Liver (tissue), 9 donors: Measurements from ENCODE around the gene SPATA31D4. TPM values are rescaled to one million over a fixed set of nuclear protein-coding genes. Genes with fewer than 3 reads are reported as not detected.
"Not testable (repeated sequence)": the region's sequence is repeated elsewhere in the genome, so short reads cannot be mapped to it uniquely, and the experiment has no call there.

ENCODE experiments used
- DNase-seq: peaks from one replicate; pipeline ENCODE4 v3.0.0-alpha.2; 2017; ENCODE audit warnings: low spot score
- H3K27ac ChIP-seq, 2 donors: one replicate each; pipeline ENCODE4 v1.7.0; 2013; ENCODE audit warnings: inconsistent platforms in 2 of 2, low read length in 2 of 2, control low read depth in 1 of 2, low read depth in 1 of 2, mild to moderate bottlenecking in 1 of 2
- H3K27me3 ChIP-seq, 4 donors: one replicate each; pipeline versions ENCODE4 v1.6.1 to v1.7.0; 2013; ENCODE audit warnings: low read length in 3 of 4, inconsistent platforms in 1 of 4, mild to moderate bottlenecking in 1 of 4, moderate library complexity in 1 of 4; ENCODE audit not compliant: control insufficient read depth in 4 of 4, insufficient read depth in 4 of 4
- H3K36me3 ChIP-seq, 4 donors: one replicate each; pipeline versions ENCODE4 v1.6.1 to v1.7.0; 2013; ENCODE audit warnings: low read length in 3 of 4, mild to moderate bottlenecking in 3 of 4, low read depth in 1 of 4, moderate library complexity in 1 of 4; ENCODE audit not compliant: control insufficient read depth in 4 of 4, insufficient read depth in 3 of 4
- H3K4me1 ChIP-seq, 4 donors: one replicate each; pipeline versions ENCODE4 v1.6.1 to v1.7.0; 2013; ENCODE audit warnings: low read length in 3 of 4, mild to moderate bottlenecking in 3 of 4, moderate library complexity in 1 of 4; ENCODE audit not compliant: control insufficient read depth in 4 of 4, insufficient read depth in 4 of 4
- H3K4me3 ChIP-seq, 3 donors: one replicate each; pipeline versions ENCODE4 v1.6.1 to v1.7.0; 2013; ENCODE audit warnings: low read length in 3 of 3, control low read depth in 1 of 3, low read depth in 1 of 3, mild to moderate bottlenecking in 1 of 3
- H3K9ac ChIP-seq, 2 donors: one replicate each; pipeline ENCODE4 v1.7.0; 2013; ENCODE audit warnings: low read length in 2 of 2, mild to moderate bottlenecking in 2 of 2, moderate library complexity in 2 of 2, control low read depth in 1 of 2, low read depth in 1 of 2
- H3K9me3 ChIP-seq, 4 donors: one replicate each; pipeline versions ENCODE4 v1.6.1 to v1.7.0; 2013; ENCODE audit warnings: low read length in 3 of 4; ENCODE audit not compliant: control insufficient read depth in 4 of 4
- EGR1 ChIP-seq, 2 donors: IDR thresholded peaks; 2 replicates each; pipeline ENCODE4 v1.6.1; 2016 to 2018; ENCODE audit warnings: antibody characterized with exemption in 2 of 2, low read depth in 2 of 2
- GABPA ChIP-seq, 2 donors: IDR thresholded peaks in 1 of 2; conservative IDR thresholded peaks in 1 of 2; 2 replicates each; pipeline ENCODE4 v1.6.1; 2016; ENCODE audit warnings: antibody characterized with exemption in 2 of 2, mild to moderate bottlenecking in 1 of 2, moderate library complexity in 1 of 2
- HNF4A ChIP-seq, 2 donors: conservative IDR thresholded peaks; 2 replicates each; pipeline ENCODE4 v1.6.1; 2016; ENCODE audit warnings: antibody characterized with exemption in 2 of 2, mild to moderate bottlenecking in 2 of 2
- JUND ChIP-seq, 2 donors: IDR thresholded peaks; 2 replicates each; pipeline ENCODE4 v1.6.1; 2016; ENCODE audit warnings: antibody characterized with exemption in 2 of 2
- MAX ChIP-seq: IDR thresholded peaks from 2 replicates; pipeline ENCODE4 v1.6.1; 2016; ENCODE audit warnings: antibody characterized with exemption
- NR2F2 ChIP-seq: IDR thresholded peaks from 2 replicates; pipeline ENCODE4 v1.6.1; 2016; ENCODE audit warnings: antibody characterized with exemption
- REST ChIP-seq: IDR thresholded peaks from 2 replicates; pipeline ENCODE4 v1.6.1; 2016; ENCODE audit warnings: antibody characterized with exemption, mild to moderate bottlenecking
- RXRA ChIP-seq, 2 donors: IDR thresholded peaks; 2 replicates each; pipeline ENCODE4 v1.6.1; 2017 to 2018; ENCODE audit warnings: antibody characterized with exemption in 2 of 2, mild to moderate bottlenecking in 1 of 2
- TAF1 ChIP-seq: conservative IDR thresholded peaks from 2 replicates; pipeline ENCODE4 v1.6.1; 2016; ENCODE audit warnings: antibody characterized with exemption, mild to moderate bottlenecking
- YY1 ChIP-seq: IDR thresholded peaks from 2 replicates; pipeline ENCODE4 v1.6.1; 2016; ENCODE audit warnings: antibody characterized with exemption, mild to moderate bottlenecking
- WGBS: extraction: QIAGEN DNeasy Blood & Tissue Kit; methylation state at CpG from one replicate; pipeline ENCODE4 v1.1.7; 2013; 5-methylcytosine and 5-hydroxymethylcytosine counted together
- polyA plus RNA-seq, 2 donors: library from polyadenylated mRNA; stranded (reverse) in 1 of 2; unstranded in 1 of 2; fragments of 200-250 nt in 1 of 2; fragments of >200 nt in 1 of 2; fragmentation: Nextera tagmentation in 1 of 2; extraction: Ambion mirVana in 1 of 2; gene quantifications; one replicate each; pipeline versions ENCODE4 v1.2.1 to v1.2.3, GENCODE V29; 2013 to 2015
- total RNA-seq, 2 donors: library from RNA; depleted of rRNA; stranded (reverse); fragments of >200 nt; gene quantifications; one replicate each; pipeline ENCODE4 v1.2.3, GENCODE V29; 2014
- TF ChIP-seq, protein P1 (sequence below): fragments of 150-350 bp; IDR thresholded peaks from 2 replicates; pipeline ENCODE4 v1.5.1; 2017; ENCODE audit warnings: improper control_type of control experiment, low read depth, low read length; ENCODE audit not compliant: missing input control
- TF ChIP-seq, protein P2 (sequence below): IDR thresholded peaks from 2 replicates; pipeline ENCODE4 v1.6.1; 2016; ENCODE audit warnings: antibody characterized with exemption
- donor health status: healthy.
- donor health status: healthy.
- donor health status: healthy.
- donor health status: healthy.
- donor health status: healthy.

Gene SPATA31D4
- total and polyA plus RNA-seq, 4 donors = not detected

DNA sequence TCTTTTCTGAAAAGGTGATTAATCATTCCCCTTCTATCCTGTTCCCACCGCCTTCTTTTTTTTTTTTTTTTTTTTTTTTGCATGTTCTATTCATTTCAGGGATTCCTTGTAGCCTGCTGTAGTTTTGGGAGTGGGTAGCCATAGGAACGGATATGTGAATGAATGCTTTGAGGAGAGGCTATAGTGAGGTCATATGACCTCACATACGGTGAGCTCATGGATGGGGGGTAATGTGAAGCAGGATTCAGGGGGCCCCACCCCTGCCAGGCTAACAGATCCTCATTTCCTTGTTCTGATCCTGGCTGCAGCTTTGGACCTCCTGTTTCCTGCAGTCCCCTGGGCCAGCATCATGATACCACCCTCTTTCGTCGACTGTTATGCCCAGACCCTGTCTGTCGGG is 1.9 kb downstream of the SPATA31D4 start:
- H3K27ac ChIP-seq = not testable (repeated sequence)
- WGBS = no CpG with 5 or more reads among the region's 6 CpGs

DNA sequence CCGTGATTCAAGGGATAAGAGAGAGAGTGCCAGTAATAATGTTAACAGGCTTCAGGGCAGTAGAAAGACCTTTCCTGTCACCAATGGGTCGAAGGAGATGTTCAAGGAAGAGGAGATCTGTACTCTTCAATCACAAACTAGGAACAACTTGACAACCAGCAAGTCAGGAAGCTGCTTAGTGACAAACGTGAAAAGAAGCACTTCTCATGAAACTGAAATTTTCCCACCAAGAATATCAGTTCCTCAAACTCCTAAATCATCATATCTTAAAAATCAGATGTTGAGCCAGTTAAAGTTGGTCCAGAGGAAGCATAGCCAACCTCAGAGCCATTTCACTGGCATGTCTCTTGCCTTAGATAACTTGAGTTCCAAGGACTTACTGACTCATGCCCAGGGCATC is 5.3 kb downstream of the SPATA31D4 start:
- not testable (repeated sequence) for H3K4me3 ChIP-seq, H3K4me1 ChIP-seq, DNase-seq, H3K36me3 ChIP-seq, H3K27me3 ChIP-seq, H3K9ac ChIP-seq, H3K9me3 ChIP-seq, H3K27ac ChIP-seq
- no CpG with 5 or more reads among the region's 3 CpGs for WGBS

More for the DNA sequence above, 1.9 kb downstream of the SPATA31D4 start:
- not testable (repeated sequence) for H3K36me3 ChIP-seq, H3K4me3 ChIP-seq, H3K4me1 ChIP-seq, H3K9me3 ChIP-seq, H3K27me3 ChIP-seq, H3K9ac ChIP-seq, DNase-seq

- not testable (repeated sequence) for H3K27ac ChIP-seq, H3K4me1 ChIP-seq, H3K36me3 ChIP-seq, H3K27me3 ChIP-seq, H3K9ac ChIP-seq, H3K4me3 ChIP-seq, DNase-seq, H3K9me3 ChIP-seq
- WGBS = no CpG with 5 or more reads among the region's 2 CpGs
These were observed 15.2 kb downstream of the SPATA31D4 start, which contains the start of gene SPATA31D3 for GRCh38 chr9:81943393-81943792. Gene SPATA31D3 (plus strand): TSS chr9:81943500. CDS start chr9:81943586, 86 bp downstream.

GRCh38 chr9:81948650-81949049 is 20.4 kb downstream of the SPATA31D4 start:
- H3K27ac ChIP-seq, H3K9ac ChIP-seq, H3K9me3 ChIP-seq, DNase-seq, H3K36me3 ChIP-seq, H3K4me1 ChIP-seq, H3K4me3 ChIP-seq, H3K27me3 ChIP-seq: not testable (repeated sequence)
- 43% methylated on average over 1 of the region's 3 CpGs for WGBS

DNA sequence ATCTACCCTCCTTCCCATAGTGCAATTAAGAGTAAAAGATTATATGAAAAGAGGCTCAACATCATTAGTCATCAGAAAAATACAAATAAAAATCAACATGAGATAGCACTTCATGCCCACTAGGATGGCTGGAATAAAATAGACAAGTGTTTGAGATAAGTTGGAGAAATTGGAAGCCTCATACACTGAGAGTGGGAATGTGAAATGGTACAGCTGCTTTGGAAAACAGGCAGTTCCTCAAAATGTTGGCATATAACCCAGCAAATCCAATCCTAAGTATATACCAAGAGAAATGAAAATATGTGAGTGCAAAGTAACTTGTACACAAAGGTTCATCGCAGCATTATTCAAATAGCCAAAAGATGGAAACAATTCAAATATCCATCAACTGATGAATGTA is 24.9 kb downstream of the SPATA31D4 start:
- no peak overlapping the region for H3K9ac ChIP-seq
- TF ChIP-seq, protein P1, sequence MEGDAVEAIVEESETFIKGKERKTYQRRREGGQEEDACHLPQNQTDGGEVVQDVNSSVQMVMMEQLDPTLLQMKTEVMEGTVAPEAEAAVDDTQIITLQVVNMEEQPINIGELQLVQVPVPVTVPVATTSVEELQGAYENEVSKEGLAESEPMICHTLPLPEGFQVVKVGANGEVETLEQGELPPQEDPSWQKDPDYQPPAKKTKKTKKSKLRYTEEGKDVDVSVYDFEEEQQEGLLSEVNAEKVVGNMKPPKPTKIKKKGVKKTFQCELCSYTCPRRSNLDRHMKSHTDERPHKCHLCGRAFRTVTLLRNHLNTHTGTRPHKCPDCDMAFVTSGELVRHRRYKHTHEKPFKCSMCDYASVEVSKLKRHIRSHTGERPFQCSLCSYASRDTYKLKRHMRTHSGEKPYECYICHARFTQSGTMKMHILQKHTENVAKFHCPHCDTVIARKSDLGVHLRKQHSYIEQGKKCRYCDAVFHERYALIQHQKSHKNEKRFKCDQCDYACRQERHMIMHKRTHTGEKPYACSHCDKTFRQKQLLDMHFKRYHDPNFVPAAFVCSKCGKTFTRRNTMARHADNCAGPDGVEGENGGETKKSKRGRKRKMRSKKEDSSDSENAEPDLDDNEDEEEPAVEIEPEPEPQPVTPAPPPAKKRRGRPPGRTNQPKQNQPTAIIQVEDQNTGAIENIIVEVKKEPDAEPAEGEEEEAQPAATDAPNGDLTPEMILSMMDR = no peak
- TF ChIP-seq NR2F2 (no peak), EGR1 (IDR thresholded peaks at IDR 0.05; ENCODE audit: low read depth in 2 of 2) (no peak), GABPA (IDR thresholded peaks at IDR 0.05 in 1 of 2, conservative IDR thresholded peaks at IDR 0.05 in 1 of 2) (no peak), REST (no peak), YY1 (no peak), MAX (no peak), TAF1 (no peak), RXRA (IDR thresholded peaks at IDR 0.05) (no peak), JUND (IDR thresholded peaks at IDR 0.05) (no peak), HNF4A (conservative IDR thresholded peaks at IDR 0.05) (no peak)
- TF ChIP-seq, protein P2, sequence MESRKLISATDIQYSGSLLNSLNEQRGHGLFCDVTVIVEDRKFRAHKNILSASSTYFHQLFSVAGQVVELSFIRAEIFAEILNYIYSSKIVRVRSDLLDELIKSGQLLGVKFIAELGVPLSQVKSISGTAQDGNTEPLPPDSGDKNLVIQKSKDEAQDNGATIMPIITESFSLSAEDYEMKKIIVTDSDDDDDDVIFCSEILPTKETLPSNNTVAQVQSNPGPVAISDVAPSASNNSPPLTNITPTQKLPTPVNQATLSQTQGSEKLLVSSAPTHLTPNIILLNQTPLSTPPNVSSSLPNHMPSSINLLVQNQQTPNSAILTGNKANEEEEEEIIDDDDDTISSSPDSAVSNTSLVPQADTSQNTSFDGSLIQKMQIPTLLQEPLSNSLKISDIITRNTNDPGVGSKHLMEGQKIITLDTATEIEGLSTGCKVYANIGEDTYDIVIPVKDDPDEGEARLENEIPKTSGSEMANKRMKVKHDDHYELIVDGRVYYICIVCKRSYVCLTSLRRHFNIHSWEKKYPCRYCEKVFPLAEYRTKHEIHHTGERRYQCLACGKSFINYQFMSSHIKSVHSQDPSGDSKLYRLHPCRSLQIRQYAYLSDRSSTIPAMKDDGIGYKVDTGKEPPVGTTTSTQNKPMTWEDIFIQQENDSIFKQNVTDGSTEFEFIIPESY = no peak

More for the DNA sequence above, 24.9 kb downstream of the SPATA31D4 start:
- Histone ChIP-seq H3K9me3 (peaks cover 0 to 5% (median 1%) of the 10 kb centered on the region in 4 donors), H3K36me3 (no peaks in the 10 kb centered on the region), H3K4me1 (no peaks in the 10 kb centered on the region), H3K27me3 (no peaks in the 10 kb centered on the region), H3K27ac (no peak overlapping the region), H3K4me3 (no peak overlapping the region)
- no peak for DNase-seq
- 93% methylated on average over 1 of the region's 1 CpG for WGBS
